GM19351 (cell line): ENCODE measurements around the gene ABHD8.

Experiments used
- ATAC-seq: cut with Tn5 transposase; IDR thresholded peaks from one replicate; pipeline ENCODE4 v1.9.1; 2021; ENCODE audit warnings: mild to moderate bottlenecking, moderate library complexity; ENCODE audit not compliant: unreplicated experiment

The ABHD8 gene

DNA sequence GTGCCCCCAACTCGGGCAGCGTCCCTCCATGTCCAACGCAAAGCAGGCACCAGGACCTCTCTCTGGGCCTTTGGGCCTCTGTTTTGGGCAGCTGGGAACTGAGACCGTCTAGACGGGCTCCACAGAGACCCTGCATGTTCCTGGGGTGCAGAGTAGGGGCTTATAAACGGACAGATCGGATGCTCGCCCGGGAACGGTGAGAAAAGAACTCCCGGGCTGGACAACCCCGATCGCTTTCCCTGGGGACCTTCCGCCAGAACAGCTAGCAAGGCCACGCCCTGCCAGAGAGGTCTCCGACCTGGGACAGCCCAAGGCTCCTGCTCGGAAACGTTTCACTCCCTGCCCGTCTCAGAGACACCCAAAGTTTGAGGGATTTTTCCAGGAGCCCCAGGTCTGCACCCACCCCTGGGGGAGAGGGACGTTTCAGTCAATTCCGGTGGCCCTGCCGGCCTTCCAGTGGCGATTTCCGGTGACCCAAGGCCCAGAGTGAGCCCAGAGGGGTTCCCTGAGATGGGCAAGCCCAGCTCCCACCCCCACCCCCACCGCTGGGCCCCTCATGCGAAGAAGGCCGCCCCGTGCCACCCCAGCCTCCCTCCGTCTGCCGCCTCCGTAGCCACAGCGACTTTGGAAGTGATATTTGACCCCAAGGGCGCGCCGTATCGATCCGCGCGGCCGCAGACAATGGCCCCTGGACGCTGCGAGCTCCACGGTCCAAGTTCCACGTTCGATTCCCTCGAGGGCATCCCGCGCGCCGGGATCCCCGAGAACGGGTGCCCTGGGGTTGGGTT, 59.2 kb downstream of the ABHD8 start:
- no peak for ATAC-seq

DNA sequence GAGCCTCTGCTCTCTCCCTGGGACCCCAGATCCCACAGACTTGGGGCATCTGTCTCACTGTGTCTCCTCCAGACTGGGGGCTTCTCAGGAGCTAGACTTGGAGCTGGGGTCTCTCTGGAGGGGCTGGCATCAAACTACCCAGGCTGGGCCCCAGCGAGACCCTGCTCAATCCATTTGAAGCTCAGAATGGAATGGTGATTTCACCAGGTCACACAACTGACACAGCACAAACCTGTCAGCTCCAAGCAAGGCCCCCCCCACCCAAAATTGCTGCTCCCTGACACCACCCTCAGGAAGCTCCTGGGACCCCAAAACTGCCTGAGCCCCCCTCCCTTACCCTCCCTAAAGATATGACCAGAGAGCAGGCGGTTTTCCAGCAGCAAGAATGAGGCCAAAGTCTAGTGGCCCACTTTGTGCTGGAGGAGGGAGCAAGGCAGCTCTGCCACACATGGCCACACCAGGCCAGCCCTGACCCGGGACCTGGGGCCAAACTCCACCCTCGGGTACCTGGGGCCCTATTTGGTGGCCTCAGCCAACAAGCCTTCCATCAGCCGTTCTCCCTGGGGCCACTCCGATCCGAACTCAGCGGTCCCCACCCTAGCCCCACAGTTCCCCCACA, 59.9 kb downstream of the ABHD8 start:
- no peak for ATAC-seq

DNA sequence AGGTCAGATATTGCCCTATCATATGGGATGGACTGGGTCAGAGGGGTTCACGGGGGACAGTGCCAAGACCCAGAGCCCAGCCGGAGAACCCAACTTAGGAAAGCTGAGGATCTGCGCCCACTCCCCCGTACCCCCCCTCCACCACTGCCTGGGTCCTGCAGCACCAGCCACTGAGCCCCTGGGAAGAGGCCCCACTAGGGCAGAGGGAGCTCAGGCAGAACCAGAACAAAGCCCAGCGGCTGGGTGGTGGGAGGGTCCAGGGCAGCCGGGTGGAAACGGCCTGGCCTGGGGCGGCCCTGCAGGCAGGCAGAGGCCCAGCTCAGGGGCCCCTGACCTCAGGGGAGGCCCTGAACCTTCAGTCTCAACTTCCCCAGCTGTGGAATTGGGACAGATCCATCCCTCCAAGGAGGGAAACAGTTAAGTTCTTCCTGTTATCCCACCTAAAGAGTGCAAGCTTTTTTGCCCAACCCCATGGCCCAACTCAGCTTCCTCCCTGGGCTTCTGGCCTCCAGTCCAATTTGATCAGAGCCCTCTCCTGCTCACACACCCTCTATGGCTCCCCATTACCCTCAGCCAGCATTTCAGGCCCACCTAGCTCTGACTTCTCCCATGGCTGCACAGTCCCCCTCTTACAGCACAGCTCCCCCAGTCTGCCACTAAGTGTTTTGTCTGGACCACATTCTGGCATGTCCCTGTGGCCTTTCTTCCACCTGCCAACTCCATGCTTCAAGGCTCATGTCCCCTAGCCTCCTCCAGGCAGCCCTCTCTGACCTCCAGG, 60.6 kb downstream of the ABHD8 start:
- no peak for ATAC-seq
